ENCODE measurements around the gene CFAP46. TPM values are rescaled to one million over a fixed set of nuclear protein-coding genes. Genes with fewer than 3 reads are reported as not detected.

Gene CFAP46
- total and polyA plus RNA-seq, 10 of the 15 experiments (the other 5 are each of a cell fraction or from before 2014, with no cell fraction given) = 0.01 to 0.18 (median 0.03) TPM; not detected in 7

DNA sequence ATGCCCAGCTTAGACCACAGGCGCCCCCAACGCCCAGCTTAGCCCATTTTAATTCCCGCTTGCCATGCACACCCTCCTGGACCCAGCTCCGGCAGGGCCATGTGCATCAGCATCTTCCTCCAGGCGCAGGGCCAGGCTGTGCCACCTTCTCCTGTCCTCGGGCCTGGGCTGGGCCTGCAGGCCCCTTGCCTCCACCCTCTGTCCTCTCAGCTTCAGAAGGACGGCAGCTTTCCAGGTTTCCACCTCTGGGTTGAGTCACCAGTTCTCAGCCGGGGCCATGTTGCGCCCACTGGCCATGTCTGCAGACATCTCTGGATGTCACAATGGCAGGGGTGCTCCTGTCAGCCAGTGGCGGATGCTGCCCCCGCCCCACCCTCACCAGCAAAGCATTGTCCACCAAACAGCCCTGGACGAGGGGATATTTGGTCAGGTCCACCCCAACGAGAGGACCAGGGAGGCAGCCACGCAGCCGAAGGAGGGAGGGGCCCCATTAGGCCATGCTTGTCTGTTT lies 97.3 kb downstream of the CFAP46 start:
- SMC1A ChIA-PET (ENCODE audit: uncharacterized antibody, unreplicated experiment) = no interaction called here
- H3K36me3 ChIP-seq (ENCODE audit: control insufficient read depth in 2 of 2, insufficient read depth in 2 of 2, low read length in 1 of 2) = no peaks in the 10 kb centered on the region
- H3K27ac ChIP-seq (ENCODE audit: control insufficient read depth, insufficient read depth) = no peak overlapping the region
- CTCF ChIA-PET = no interaction called here
- no peaks in the 10 kb centered on the region for H3K79me2 ChIP-seq (ENCODE audit: control insufficient read depth, insufficient read depth, low read length)
- intact Hi-C loops (cut with micrococcal nuclease; ENCODE audit: unreplicated experiment) (no loop called here), in situ Hi-C loops (cut with MboI) (no loop called here)
- POLR2A ChIA-PET = no interaction called here
- RAD21 ChIA-PET (ENCODE audit: unreplicated experiment) = no interaction called here
- H3K9me3 ChIP-seq (replicated peaks; ENCODE audit: control insufficient read depth, insufficient read depth, low read length) = no peaks in the 10 kb centered on the region; the same call in 2 of the 3 replicates
- TF ChIP-seq MEF2A (IDR thresholded peaks at IDR 0.05; ENCODE audit: insufficient read depth, low read depth, low read length) (no peak), ZNF274 (IDR thresholded peaks at IDR 0.05; ENCODE audit: insufficient read depth, insufficient read length) (no peak), DPF2 (IDR thresholded peaks at IDR 0.05) (no peak), SUZ12 (IDR thresholded peaks at IDR 0.05; ENCODE audit: unreplicated experiment) (no peak), RELA (IDR thresholded peaks at IDR 0.05; ENCODE audit: borderline replicate concordance, partially characterized antibody) (no peak), ATF3 (IDR thresholded peaks at IDR 0.05; ENCODE audit: borderline replicate concordance, extremely low read depth, low read depth, low read length) (no peak), BMI1 (IDR thresholded peaks at IDR 0.05; ENCODE audit: borderline replicate concordance) (no peak), FOXK2 (IDR thresholded peaks at IDR 0.05) (no peak), SP1 (IDR thresholded peaks at IDR 0.05; ENCODE audit: low read depth, low read length) (no peak)
- TF ChIP-seq, protein P1, sequence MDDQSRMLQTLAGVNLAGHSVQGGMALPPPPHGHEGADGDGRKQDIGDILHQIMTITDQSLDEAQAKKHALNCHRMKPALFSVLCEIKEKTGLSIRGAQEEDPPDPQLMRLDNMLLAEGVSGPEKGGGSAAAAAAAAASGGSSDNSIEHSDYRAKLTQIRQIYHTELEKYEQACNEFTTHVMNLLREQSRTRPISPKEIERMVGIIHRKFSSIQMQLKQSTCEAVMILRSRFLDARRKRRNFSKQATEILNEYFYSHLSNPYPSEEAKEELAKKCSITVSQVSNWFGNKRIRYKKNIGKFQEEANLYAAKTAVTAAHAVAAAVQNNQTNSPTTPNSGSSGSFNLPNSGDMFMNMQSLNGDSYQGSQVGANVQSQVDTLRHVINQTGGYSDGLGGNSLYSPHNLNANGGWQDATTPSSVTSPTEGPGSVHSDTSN (IDR thresholded peaks at IDR 0.05; ENCODE audit: insufficient replicate concordance, low read depth, low read length) = no peak
- H3K27me3 ChIP-seq (replicated peaks in 1 of 2; ENCODE audit: control insufficient read depth in 2 of 2, insufficient read depth in 2 of 2, low read length in 1 of 2) = no peaks in the 10 kb centered on the region; a peak in 1 of 4 replicates
- DNase-seq (ENCODE audit: low read depth, low spot score) (no peak), ATAC-seq (no peak), FAIRE-seq (no peak)
- H3K4me2 ChIP-seq (ENCODE audit: control insufficient read depth, insufficient read depth) = no peak overlapping the region
- H3K4me1 ChIP-seq (ENCODE audit: control insufficient read depth, insufficient read depth, low read length) = no peaks in the 10 kb centered on the region
- no peak overlapping the region for H2AFZ ChIP-seq (ENCODE audit: control insufficient read depth, low read depth, low read length)
- BruUV-seq (replicated peaks) = no TSS peak
- H3K9ac ChIP-seq (ENCODE audit: control insufficient read depth, insufficient read depth, low read length) = no peak overlapping the region
- no peak overlapping the region for H3K4me3 ChIP-seq
- no peaks in the 10 kb centered on the region for H4K20me1 ChIP-seq (ENCODE audit: control insufficient read depth, insufficient read depth)
- WGBS (ENCODE audit: insufficient coverage, insufficient replicate concordance, low lambda C conversion rate, missing lambda C conversion rate) = 38% methylated on average over 15 of the region's 15 CpGs
